ENCODE results near the gene C22orf15. TPM values are rescaled to one million over a fixed set of nuclear protein-coding genes. Genes with fewer than 3 reads are reported as not detected.

The C22orf15 gene
- total and polyA plus RNA-seq, 2 experiments from 2014 or later, result 0.37 TPM; not detected in 1

- no peaks in the 10 kb centered on the region for H4K20me1 ChIP-seq (ENCODE audit: insufficient read depth, poor library complexity, severe bottlenecking)
- no peaks in the 10 kb centered on the region for H3K36me3 ChIP-seq (replicated peaks; ENCODE audit: insufficient read depth, low read depth)
- no peaks in the 10 kb centered on the region for H3K9me3 ChIP-seq (ENCODE audit: low read depth)
- H3K4me1 ChIP-seq (ENCODE audit: insufficient read depth), result peaks cover 31% of the 10 kb centered on the region
- H3K9me2 ChIP-seq (replicated peaks; ENCODE audit: insufficient read depth), result no peaks in the 10 kb centered on the region
- peak overlapping the region; percentile 53 for H3K27ac ChIP-seq
- H3K27me3 ChIP-seq, result no peaks in the 10 kb centered on the region
- no peak overlapping the region for H3K4me2 ChIP-seq
- 91% methylated on average over 15 of the region's 15 CpGs for WGBS (ENCODE audit: low lambda C conversion rate, missing lambda C conversion rate)
- H3K79me2 ChIP-seq, result no peaks in the 10 kb centered on the region
- no peak for TF ChIP-seq CTCF (IDR thresholded peaks at IDR 0.05; ENCODE audit: poor library complexity)
- TF ChIP-seq EZH2 (IDR thresholded peaks at IDR 0.05; ENCODE audit: borderline replicate concordance), result no peak
- no peak for TF ChIP-seq EZH2phosphoT487 (IDR thresholded peaks at IDR 0.05; ENCODE audit: low read depth, severe bottlenecking, unreplicated experiment)
- no peak overlapping the region for H3K4me3 ChIP-seq
- DNase-seq (ENCODE audit: low spot score), result no peak
- no peak overlapping the region for H2AFZ ChIP-seq
These were observed 18.3 kb downstream of the C22orf15 start for GRCh38 chr22:23781065-23781464.

- H3K9me3 ChIP-seq (ENCODE audit: low read depth), result no peaks in the 10 kb centered on the region
- H3K4me2 ChIP-seq, result no peak overlapping the region
- no peak overlapping the region for H3K4me3 ChIP-seq
- no peaks in the 10 kb centered on the region for H3K27me3 ChIP-seq
- peaks cover 2% of the 10 kb centered on the region for H3K79me2 ChIP-seq
- DNase-seq (ENCODE audit: low spot score), result peak; percentile 61
- H2AFZ ChIP-seq, result no peak overlapping the region
- no peaks in the 10 kb centered on the region for H3K9me2 ChIP-seq (replicated peaks; ENCODE audit: insufficient read depth)
- H3K4me1 ChIP-seq (ENCODE audit: insufficient read depth), result peaks cover 36% of the 10 kb centered on the region
- WGBS (ENCODE audit: low lambda C conversion rate, missing lambda C conversion rate), result 70% methylated on average over 14 of the region's 14 CpGs
- H3K36me3 ChIP-seq (replicated peaks; ENCODE audit: insufficient read depth, low read depth), result no peaks in the 10 kb centered on the region
- TF ChIP-seq EZH2 (IDR thresholded peaks at IDR 0.05; ENCODE audit: borderline replicate concordance) (no peak), CTCF (IDR thresholded peaks at IDR 0.05; ENCODE audit: poor library complexity) (no peak), EZH2phosphoT487 (IDR thresholded peaks at IDR 0.05; ENCODE audit: low read depth, severe bottlenecking, unreplicated experiment) (no peak)
- peak overlapping the region; percentile 53 for H3K27ac ChIP-seq
- H4K20me1 ChIP-seq (ENCODE audit: insufficient read depth, poor library complexity, severe bottlenecking), result no peaks in the 10 kb centered on the region
These were observed 18.9 kb downstream of the C22orf15 start for GRCh38 chr22:23781511-23782183.

GRCh38 chr22:23782252-23782651 lies 19.5 kb downstream of the C22orf15 start:
- H3K9me2 ChIP-seq (replicated peaks; ENCODE audit: insufficient read depth), result no peaks in the 10 kb centered on the region
- no peak overlapping the region for H3K4me2 ChIP-seq
- TF ChIP-seq EZH2phosphoT487 (IDR thresholded peaks at IDR 0.05; ENCODE audit: low read depth, severe bottlenecking, unreplicated experiment), result no peak
- TF ChIP-seq EZH2 (IDR thresholded peaks at IDR 0.05; ENCODE audit: borderline replicate concordance), result no peak
- no peak for TF ChIP-seq CTCF (IDR thresholded peaks at IDR 0.05; ENCODE audit: poor library complexity)
- H2AFZ ChIP-seq, result no peak overlapping the region
- H3K27ac ChIP-seq, result no peak overlapping the region
- no peaks in the 10 kb centered on the region for H3K27me3 ChIP-seq
- H3K4me1 ChIP-seq (ENCODE audit: insufficient read depth), result peaks cover 36% of the 10 kb centered on the region
- H3K36me3 ChIP-seq (replicated peaks; ENCODE audit: insufficient read depth, low read depth), result no peaks in the 10 kb centered on the region
- no peak for DNase-seq (ENCODE audit: low spot score)
- H4K20me1 ChIP-seq (ENCODE audit: insufficient read depth, poor library complexity, severe bottlenecking), result no peaks in the 10 kb centered on the region
- no peaks in the 10 kb centered on the region for H3K9me3 ChIP-seq (ENCODE audit: low read depth)
- peaks cover 2% of the 10 kb centered on the region for H3K79me2 ChIP-seq
- H3K4me3 ChIP-seq, result no peak overlapping the region
- WGBS (ENCODE audit: low lambda C conversion rate, missing lambda C conversion rate), result 94% methylated on average over 16 of the region's 16 CpGs

Data from hepatocyte (in vitro differentiated cells).